ENCODE results near the gene C19orf12.

Gene C19orf12

DNA sequence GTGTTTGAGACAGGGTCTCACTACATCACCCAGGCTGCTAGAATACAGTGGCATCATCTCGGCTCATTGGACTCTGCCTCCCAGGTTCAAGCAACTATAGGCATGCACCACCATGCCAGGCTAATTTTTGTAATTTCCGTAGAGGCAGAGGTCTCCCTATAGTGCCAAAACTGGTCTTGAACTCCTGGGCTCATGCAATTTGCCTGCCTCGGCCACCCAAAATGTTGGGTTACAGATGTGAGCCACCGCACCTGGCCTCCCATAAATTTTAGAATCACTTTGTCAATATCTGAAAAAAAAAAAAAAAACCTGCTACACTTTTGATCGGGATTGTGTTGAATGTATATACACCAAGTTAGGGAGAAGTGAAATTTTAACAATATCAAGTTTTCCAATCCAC is 61.7 kb downstream of the C19orf12 start:
- TF ChIP-seq CTCF (IDR thresholded peaks at IDR 0.05) = no peak

DNA sequence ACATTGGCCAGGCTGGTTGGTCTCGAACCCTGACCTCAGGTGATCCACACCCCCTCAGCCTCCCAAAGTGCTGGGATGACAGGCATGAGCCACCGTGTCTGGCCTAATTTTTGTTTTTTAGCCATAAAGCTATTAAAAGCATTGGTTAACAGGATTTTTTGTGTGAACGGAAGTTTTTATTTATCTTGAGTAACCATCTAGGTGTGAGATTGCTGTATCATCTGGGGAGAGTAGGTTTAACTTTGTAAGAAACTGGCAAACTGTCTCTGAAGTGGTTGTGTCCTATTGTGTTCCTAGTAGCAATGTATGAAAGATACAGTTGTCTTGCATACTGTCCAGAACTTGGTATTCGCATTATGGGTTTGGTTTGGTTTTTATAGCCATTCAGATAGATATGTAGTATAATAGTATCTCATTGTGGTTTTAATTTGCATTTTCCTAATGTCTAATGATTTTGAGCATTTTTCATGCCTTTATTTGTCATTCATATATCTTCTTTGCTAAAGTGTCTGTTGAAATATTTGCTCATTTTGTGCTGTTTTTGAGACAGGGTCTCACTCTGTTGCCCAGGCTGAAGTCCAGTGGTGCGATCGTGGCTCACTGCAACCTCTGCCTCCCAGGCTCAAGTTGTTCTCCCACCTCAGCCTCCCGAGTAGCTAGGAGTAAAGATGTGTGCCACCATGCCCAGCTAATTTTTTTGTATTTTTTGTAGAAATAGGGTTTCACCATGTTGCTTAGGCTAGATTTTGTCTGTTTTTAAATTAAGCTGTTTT is 63.3 kb downstream of the C19orf12 start:
- TF ChIP-seq CTCF (IDR thresholded peaks at IDR 0.05) = no peak

DNA sequence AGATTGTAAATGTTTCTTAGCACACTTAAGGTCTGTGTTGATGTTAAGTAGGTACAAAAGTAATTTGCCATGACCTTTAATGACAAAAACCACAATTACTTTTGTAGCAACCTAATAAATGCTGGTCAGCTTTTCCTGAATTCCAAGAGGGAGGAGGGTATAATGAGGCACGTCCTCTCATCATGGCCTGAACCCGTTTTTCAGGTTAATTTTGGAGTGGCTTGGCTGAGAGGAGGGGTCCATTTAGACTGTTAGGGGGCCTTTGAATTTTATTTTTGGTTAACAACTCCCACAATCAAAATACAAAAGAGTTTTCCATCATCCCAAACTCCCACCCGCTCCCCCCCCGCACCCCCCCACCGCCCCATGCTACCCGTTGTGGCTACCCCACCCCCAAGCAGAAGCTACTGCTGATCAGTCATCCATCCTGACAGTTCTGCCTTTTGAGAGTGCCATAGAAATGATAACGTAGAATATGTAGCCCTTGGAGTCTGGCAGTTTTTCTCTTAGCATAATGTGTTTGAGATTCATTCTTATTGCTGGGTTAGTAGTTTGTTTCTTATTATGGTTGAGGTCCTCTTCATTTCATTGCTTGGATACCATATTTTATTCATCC is 64.2 kb downstream of the C19orf12 start:
- TF ChIP-seq CTCF (IDR thresholded peaks at IDR 0.05) = no peak

All from LNCAP (cell line).